ENCODE data around the gene SRPX. TPM values are rescaled to one million over a fixed set of nuclear protein-coding genes. Genes with fewer than 3 reads are reported as not detected.

The SRPX gene
- total and polyA plus RNA-seq, 9 donors = 2.1 to 108 (median 18.1) TPM

GRCh38 chrX:38236901-38237615, 16.4 kb upstream of the SRPX start:
- H3K4me1 ChIP-seq (ENCODE audit: insufficient read depth) = no peaks in the 10 kb centered on the region
- no peak for DNase-seq
- intact Hi-C loops (cut with DNase I) = no loop called here
- no peaks in the 10 kb centered on the region for H3K27me3 ChIP-seq
- no peaks in the 10 kb centered on the region for H3K36me3 ChIP-seq
- no peaks in the 10 kb centered on the region for H3K9me3 ChIP-seq
- H3K27ac ChIP-seq = no peak overlapping the region
- 70 to 79% (median 76%) methylated on average over 6 of the region's 6 CpGs for WGBS, 3 donors
- no peak overlapping the region for H3K4me3 ChIP-seq
- TF ChIP-seq POLR2A (IDR thresholded peaks at IDR 0.05) = no peak
- TF ChIP-seq CTCF (IDR thresholded peaks at IDR 0.05) = no peak
- no peak for TF ChIP-seq EP300 (IDR thresholded peaks at IDR 0.05)

GRCh38 chrX:38233891-38234667, 13.4 kb upstream of the SRPX start:
- Histone ChIP-seq H3K27me3 (no peaks in the 10 kb centered on the region), H3K4me3 (no peak overlapping the region), H3K4me1 (ENCODE audit: insufficient read depth) (no peaks in the 10 kb centered on the region), H3K27ac (no peak overlapping the region), H3K9me3 (no peaks in the 10 kb centered on the region), H3K36me3 (no peaks in the 10 kb centered on the region)
- TF ChIP-seq POLR2A (IDR thresholded peaks at IDR 0.05) (no peak), EP300 (IDR thresholded peaks at IDR 0.05) (no peak), CTCF (IDR thresholded peaks at IDR 0.05) (no peak)
- intact Hi-C loops (cut with DNase I) = no loop called here
- peak in 1 of 5 donors; percentile 22 for DNase-seq
- 21 to 27% (median 23%) methylated on average over 3 of the region's 3 CpGs for WGBS, 3 donors

GRCh38 chrX:38232079-38232686, 11.5 kb upstream of the SRPX start:
- 50 to 61% (median 57%) methylated on average over 3 of the region's 3 CpGs for WGBS, 3 donors
- Histone ChIP-seq H3K27ac (no peak overlapping the region), H3K27me3 (no peaks in the 10 kb centered on the region), H3K9me3 (no peaks in the 10 kb centered on the region), H3K4me1 (ENCODE audit: insufficient read depth) (no peaks in the 10 kb centered on the region), H3K36me3 (no peaks in the 10 kb centered on the region), H3K4me3 (no peak overlapping the region)
- TF ChIP-seq POLR2A (IDR thresholded peaks at IDR 0.05) = no peak
- no peak for TF ChIP-seq CTCF (IDR thresholded peaks at IDR 0.05)
- TF ChIP-seq EP300 (IDR thresholded peaks at IDR 0.05) = no peak
- intact Hi-C loops (cut with DNase I) = no loop called here
- no peak for DNase-seq

- Histone ChIP-seq H3K36me3 (no peaks in the 10 kb centered on the region), H3K4me3 (no peak overlapping the region), H3K9me3 (no peaks in the 10 kb centered on the region), H3K27me3 (no peaks in the 10 kb centered on the region), H3K27ac (no peak overlapping the region), H3K4me1 (ENCODE audit: insufficient read depth) (no peaks in the 10 kb centered on the region)
- intact Hi-C loops (cut with DNase I) = no loop called here
- no peak for DNase-seq
- TF ChIP-seq EP300 (IDR thresholded peaks at IDR 0.05) (no peak), CTCF (IDR thresholded peaks at IDR 0.05) (no peak), POLR2A (IDR thresholded peaks at IDR 0.05) (no peak)
- WGBS, 3 donors = 19 to 38% (median 29%) methylated on average over 3 of the region's 3 CpGs
These were observed 4.4 kb upstream of the SRPX start for GRCh38 chrX:38225093-38225492.

Data from ovary (tissue), 9 donors.